ENCODE measurements around the gene KRT2. TPM values are rescaled to one million over a fixed set of nuclear protein-coding genes. Genes with fewer than 3 reads are reported as not detected.
"Not testable (repeated sequence)": the region's sequence is repeated elsewhere in the genome, so short reads cannot be mapped to it uniquely, and the experiment has no call there.

KRT2 gene
- total and polyA plus RNA-seq, 2 donors, result 3.6 to 26.4 TPM

DNA sequence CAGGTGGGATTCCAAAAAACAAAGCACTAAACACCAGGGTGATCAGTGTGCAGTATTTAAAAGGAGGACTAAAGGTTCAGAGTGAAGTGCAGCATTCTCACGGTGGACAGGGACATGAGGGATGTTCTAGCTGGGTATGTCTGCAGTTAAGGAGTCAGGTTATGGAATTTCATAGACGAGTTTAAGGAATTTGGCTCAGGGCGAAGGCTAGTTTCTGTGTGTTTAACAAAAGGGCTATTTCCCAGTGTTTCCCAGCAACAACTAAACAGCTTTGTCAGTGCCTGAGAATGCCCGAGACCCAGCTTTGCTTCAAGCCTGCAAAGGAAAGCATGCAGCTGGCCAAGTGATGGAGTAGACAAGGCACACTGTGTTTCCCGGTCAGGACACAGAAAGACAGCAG is 21.2 kb upstream of the KRT2 start:
- Histone ChIP-seq H3K4me1 (ENCODE audit: control insufficient read depth in 2 of 2, insufficient read depth in 2 of 2, low read length in 2 of 2) (no peaks in the 10 kb centered on the region), H3K27me3 (ENCODE audit: control insufficient read depth in 2 of 2, insufficient read depth in 1 of 2, low read length in 1 of 2) (peaks cover 0 to 2% of the 10 kb centered on the region in 2 donors), H3K9me3 (ENCODE audit: control insufficient read depth in 2 of 2, insufficient read depth in 1 of 2, low read length in 1 of 2) (no peaks in the 10 kb centered on the region), H3K36me3 (ENCODE audit: control insufficient read depth in 2 of 2, insufficient read depth in 2 of 2, low read length in 1 of 2) (no peaks in the 10 kb centered on the region), H3K4me3 (ENCODE audit: low read length in 2 of 2) (no peak overlapping the region), H3K27ac (ENCODE audit: low read depth in 1 of 2, low read length in 1 of 2) (no peak overlapping the region)
- WGBS, result 94% methylated on average over 5 of the region's 5 CpGs
- no peak for DNase-seq (ENCODE audit: low read depth in 6 of 9, low spot score in 9 of 9)

DNA sequence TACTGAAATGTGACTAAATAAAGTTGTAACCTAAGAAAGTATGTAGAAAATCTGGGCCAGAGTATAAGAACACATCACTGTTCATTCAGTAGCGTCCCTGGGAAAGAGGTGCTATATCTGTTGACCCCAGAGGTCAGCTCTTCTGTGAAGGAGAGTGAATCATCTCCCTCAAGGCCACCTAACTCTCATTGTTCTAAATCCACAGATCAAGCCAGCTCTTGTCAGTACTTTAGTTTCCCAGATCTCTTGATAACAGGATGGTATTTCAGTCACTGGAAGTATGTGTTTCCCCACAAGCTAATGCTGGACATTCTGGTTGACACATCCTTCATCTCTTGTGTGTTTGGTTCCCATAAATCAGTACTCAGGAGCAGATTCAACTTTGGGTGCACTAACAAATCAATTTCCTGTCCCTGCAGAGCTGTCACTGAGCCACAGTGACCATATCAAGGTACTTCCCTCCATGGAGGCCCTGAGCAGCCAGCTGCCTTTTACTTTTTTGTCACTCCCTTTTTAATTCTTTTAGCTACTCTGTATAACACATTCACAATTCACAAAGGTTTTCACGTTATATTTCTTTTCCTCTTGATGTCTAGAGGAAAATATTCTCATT is 20.4 kb upstream of the KRT2 start:
- no peaks in the 10 kb centered on the region for H3K4me1 ChIP-seq (ENCODE audit: control insufficient read depth in 2 of 2, insufficient read depth in 2 of 2, low read length in 2 of 2)
- peaks cover 0 to 2% of the 10 kb centered on the region in 2 donors for H3K27me3 ChIP-seq (ENCODE audit: control insufficient read depth in 2 of 2, insufficient read depth in 1 of 2, low read length in 1 of 2)
- DNase-seq (ENCODE audit: low read depth in 6 of 9, low spot score in 9 of 9), result no peak
- H3K36me3 ChIP-seq (ENCODE audit: control insufficient read depth in 2 of 2, insufficient read depth in 2 of 2, low read length in 1 of 2), result no peaks in the 10 kb centered on the region
- H3K9me3 ChIP-seq (ENCODE audit: control insufficient read depth in 2 of 2, insufficient read depth in 1 of 2, low read length in 1 of 2), result no peaks in the 10 kb centered on the region
- no peak overlapping the region for H3K27ac ChIP-seq (ENCODE audit: low read depth in 1 of 2, low read length in 1 of 2)
- H3K4me3 ChIP-seq (ENCODE audit: low read length in 2 of 2), result no peak overlapping the region
- 92% methylated on average over 2 of the region's 2 CpGs for WGBS

- Histone ChIP-seq H3K4me1 (ENCODE audit: control insufficient read depth in 2 of 2, insufficient read depth in 2 of 2, low read length in 2 of 2) (no peaks in the 10 kb centered on the region), H3K36me3 (ENCODE audit: control insufficient read depth in 2 of 2, insufficient read depth in 2 of 2, low read length in 1 of 2) (no peaks in the 10 kb centered on the region), H3K27ac (ENCODE audit: low read depth in 1 of 2, low read length in 1 of 2) (no peak overlapping the region), H3K4me3 (ENCODE audit: low read length in 2 of 2) (no peak overlapping the region), H3K9me3 (ENCODE audit: control insufficient read depth in 2 of 2, insufficient read depth in 1 of 2, low read length in 1 of 2) (no peaks in the 10 kb centered on the region), H3K27me3 (ENCODE audit: control insufficient read depth in 2 of 2, insufficient read depth in 1 of 2, low read length in 1 of 2) (peaks cover 0 to 2% of the 10 kb centered on the region in 2 donors)
- over 99% methylated on average over 3 of the region's 3 CpGs for WGBS
- DNase-seq (ENCODE audit: low read depth in 6 of 9, low spot score in 9 of 9), result no peak
These were observed 18.9 kb upstream of the KRT2 start for GRCh38 chr12:52670961-52671360.

- DNase-seq (ENCODE audit: low read depth in 6 of 9, low spot score in 9 of 9), result no peak
- no peaks in the 10 kb centered on the region for H3K4me1 ChIP-seq (ENCODE audit: control insufficient read depth in 2 of 2, insufficient read depth in 2 of 2, low read length in 2 of 2)
- no peak overlapping the region for H3K27ac ChIP-seq (ENCODE audit: low read depth in 1 of 2, low read length in 1 of 2)
- no peaks in the 10 kb centered on the region for H3K36me3 ChIP-seq (ENCODE audit: control insufficient read depth in 2 of 2, insufficient read depth in 2 of 2, low read length in 1 of 2)
- no peaks in the 10 kb centered on the region for H3K9me3 ChIP-seq (ENCODE audit: control insufficient read depth in 2 of 2, insufficient read depth in 1 of 2, low read length in 1 of 2)
- peaks cover 0 to 2% of the 10 kb centered on the region in 2 donors for H3K27me3 ChIP-seq (ENCODE audit: control insufficient read depth in 2 of 2, insufficient read depth in 1 of 2, low read length in 1 of 2)
- 96% methylated on average over 4 of the region's 4 CpGs for WGBS
- no peak overlapping the region for H3K4me3 ChIP-seq (ENCODE audit: low read length in 2 of 2)
These were observed 18.5 kb upstream of the KRT2 start for GRCh38 chr12:52670506-52670905.

DNA sequence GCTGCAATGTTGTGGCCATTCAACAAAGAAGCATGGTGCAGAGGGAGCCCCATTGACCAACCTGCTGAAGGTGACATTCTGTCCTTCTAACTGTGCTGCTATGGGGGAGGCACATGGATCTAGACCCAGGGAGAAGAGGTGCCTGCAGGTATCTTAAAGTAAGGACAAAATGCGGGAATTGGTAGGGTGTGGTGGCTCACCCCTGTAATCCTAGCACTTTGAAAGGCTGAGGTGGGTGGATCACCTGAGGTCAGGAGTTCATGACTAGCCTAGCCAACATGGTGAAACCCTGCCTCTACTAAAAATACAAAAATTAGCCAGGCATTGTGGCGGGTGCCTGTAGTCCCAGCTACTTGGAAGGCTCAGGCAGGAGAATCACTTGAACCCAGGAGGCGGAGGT is 17.9 kb upstream of the KRT2 start:
- not testable (repeated sequence) for DNase-seq (ENCODE audit: low read depth in 6 of 9, low spot score in 9 of 9); H3K4me1 ChIP-seq (ENCODE audit: control insufficient read depth in 2 of 2, insufficient read depth in 2 of 2, low read length in 2 of 2); H3K9me3 ChIP-seq (ENCODE audit: control insufficient read depth in 2 of 2, insufficient read depth in 1 of 2, low read length in 1 of 2); H3K27me3 ChIP-seq (ENCODE audit: control insufficient read depth in 2 of 2, insufficient read depth in 1 of 2, low read length in 1 of 2); H3K4me3 ChIP-seq (ENCODE audit: low read length in 2 of 2); H3K36me3 ChIP-seq (ENCODE audit: control insufficient read depth in 2 of 2, insufficient read depth in 2 of 2, low read length in 1 of 2); H3K27ac ChIP-seq (ENCODE audit: low read depth in 1 of 2, low read length in 1 of 2)
- WGBS, result over 99% methylated on average over 3 of the region's 3 CpGs

GRCh38 chr12:52669426-52669825 is 17.4 kb upstream of the KRT2 start:
- Histone ChIP-seq H3K27me3 (ENCODE audit: control insufficient read depth in 2 of 2, insufficient read depth in 1 of 2, low read length in 1 of 2) (peaks cover 0 to 2% of the 10 kb centered on the region in 2 donors), H3K27ac (ENCODE audit: low read depth in 1 of 2, low read length in 1 of 2) (no peak overlapping the region), H3K36me3 (ENCODE audit: control insufficient read depth in 2 of 2, insufficient read depth in 2 of 2, low read length in 1 of 2) (no peaks in the 10 kb centered on the region), H3K9me3 (ENCODE audit: control insufficient read depth in 2 of 2, insufficient read depth in 1 of 2, low read length in 1 of 2) (no peaks in the 10 kb centered on the region), H3K4me1 (ENCODE audit: control insufficient read depth in 2 of 2, insufficient read depth in 2 of 2, low read length in 2 of 2) (no peaks in the 10 kb centered on the region), H3K4me3 (ENCODE audit: low read length in 2 of 2) (no peak overlapping the region)
- no peak for DNase-seq (ENCODE audit: low read depth in 6 of 9, low spot score in 9 of 9)

DNA sequence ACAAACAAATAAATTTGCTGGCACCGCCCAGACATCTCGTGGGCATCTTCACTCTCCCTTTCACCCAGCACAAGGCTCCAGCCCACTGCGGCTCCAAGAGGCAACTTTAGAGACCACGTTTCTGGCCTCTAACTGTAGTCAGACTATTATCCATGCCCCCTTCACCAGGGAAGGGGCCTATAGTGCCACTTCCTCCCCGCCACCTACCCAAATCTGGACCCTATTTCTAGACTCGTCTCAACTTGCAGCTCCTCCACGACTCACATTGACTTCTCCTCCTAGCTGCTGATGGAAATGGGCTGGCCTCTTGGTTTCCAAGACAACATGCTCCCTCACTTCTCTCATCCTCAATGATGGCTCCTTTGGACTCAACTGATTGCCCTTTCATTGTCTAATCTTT is 15.9 kb upstream of the KRT2 start:
- no peak overlapping the region for H3K4me3 ChIP-seq (ENCODE audit: low read length in 2 of 2)
- H3K4me1 ChIP-seq (ENCODE audit: control insufficient read depth in 2 of 2, insufficient read depth in 2 of 2, low read length in 2 of 2), result no peaks in the 10 kb centered on the region
- no peak overlapping the region for H3K27ac ChIP-seq (ENCODE audit: low read depth in 1 of 2, low read length in 1 of 2)
- DNase-seq (ENCODE audit: low read depth in 6 of 9, low spot score in 9 of 9), result no peak
- 88% methylated on average over 7 of the region's 7 CpGs for WGBS
- peaks cover 0 to 2% of the 10 kb centered on the region in 2 donors for H3K27me3 ChIP-seq (ENCODE audit: control insufficient read depth in 2 of 2, insufficient read depth in 1 of 2, low read length in 1 of 2)
- H3K9me3 ChIP-seq (ENCODE audit: control insufficient read depth in 2 of 2, insufficient read depth in 1 of 2, low read length in 1 of 2), result no peaks in the 10 kb centered on the region
- no peaks in the 10 kb centered on the region for H3K36me3 ChIP-seq (ENCODE audit: control insufficient read depth in 2 of 2, insufficient read depth in 2 of 2, low read length in 1 of 2)

- no peak for DNase-seq (ENCODE audit: low read depth in 6 of 9, low spot score in 9 of 9)
- 86% methylated on average over 9 of the region's 9 CpGs for WGBS
- Histone ChIP-seq H3K9me3 (ENCODE audit: control insufficient read depth in 2 of 2, insufficient read depth in 1 of 2, low read length in 1 of 2) (no peaks in the 10 kb centered on the region), H3K4me3 (ENCODE audit: low read length in 2 of 2) (no peak overlapping the region), H3K27ac (ENCODE audit: low read depth in 1 of 2, low read length in 1 of 2) (no peak overlapping the region), H3K4me1 (ENCODE audit: control insufficient read depth in 2 of 2, insufficient read depth in 2 of 2, low read length in 2 of 2) (peaks cover 0 to under 1% of the 10 kb centered on the region in 2 donors), H3K27me3 (ENCODE audit: control insufficient read depth in 2 of 2, insufficient read depth in 1 of 2, low read length in 1 of 2) (peaks cover 0 to under 1% of the 10 kb centered on the region in 2 donors), H3K36me3 (ENCODE audit: control insufficient read depth in 2 of 2, insufficient read depth in 2 of 2, low read length in 1 of 2) (no peaks in the 10 kb centered on the region)
These were observed 15.5 kb upstream of the KRT2 start for GRCh38 chr12:52667509-52667908.

DNA sequence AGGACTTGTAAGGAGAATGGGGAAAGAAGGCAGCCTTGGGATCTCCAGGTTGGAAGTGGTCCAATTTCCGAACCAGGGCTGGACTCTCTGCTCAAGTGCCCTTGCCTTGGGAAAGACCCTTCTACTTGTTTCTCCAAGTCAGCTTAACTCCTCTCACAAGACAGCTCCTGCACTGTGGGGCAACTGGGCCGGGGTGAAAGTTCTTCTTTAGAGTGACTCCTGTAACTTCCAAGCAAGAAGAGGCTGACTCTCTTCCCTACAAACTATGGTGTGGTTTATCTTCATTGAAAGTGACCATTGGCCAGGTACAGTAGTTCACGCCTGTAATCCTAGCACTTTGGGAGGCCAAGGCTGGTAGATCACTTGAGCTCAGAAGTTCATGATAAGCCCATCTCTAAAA is 14.5 kb upstream of the KRT2 start:
- Histone ChIP-seq H3K4me3 (ENCODE audit: low read length in 2 of 2) (no peak overlapping the region), H3K36me3 (ENCODE audit: control insufficient read depth in 2 of 2, insufficient read depth in 2 of 2, low read length in 1 of 2) (no peaks in the 10 kb centered on the region), H3K27me3 (ENCODE audit: control insufficient read depth in 2 of 2, insufficient read depth in 1 of 2, low read length in 1 of 2) (no peaks in the 10 kb centered on the region), H3K4me1 (ENCODE audit: control insufficient read depth in 2 of 2, insufficient read depth in 2 of 2, low read length in 2 of 2) (peaks cover 0 to 7% of the 10 kb centered on the region in 2 donors), H3K27ac (ENCODE audit: low read depth in 1 of 2, low read length in 1 of 2) (no peak overlapping the region), H3K9me3 (ENCODE audit: control insufficient read depth in 2 of 2, insufficient read depth in 1 of 2, low read length in 1 of 2) (no peaks in the 10 kb centered on the region)
- 94% methylated on average over 3 of the region's 3 CpGs for WGBS
- DNase-seq (ENCODE audit: low read depth in 6 of 9, low spot score in 9 of 9), result no peak

- no peak overlapping the region for H3K4me3 ChIP-seq (ENCODE audit: low read length in 2 of 2)
- H3K36me3 ChIP-seq (ENCODE audit: control insufficient read depth in 2 of 2, insufficient read depth in 2 of 2, low read length in 1 of 2), result no peaks in the 10 kb centered on the region
- no peaks in the 10 kb centered on the region for H3K9me3 ChIP-seq (ENCODE audit: control insufficient read depth in 2 of 2, insufficient read depth in 1 of 2, low read length in 1 of 2)
- no peak overlapping the region for H3K27ac ChIP-seq (ENCODE audit: low read depth in 1 of 2, low read length in 1 of 2)
- peaks cover 0 to 7% of the 10 kb centered on the region in 2 donors for H3K4me1 ChIP-seq (ENCODE audit: control insufficient read depth in 2 of 2, insufficient read depth in 2 of 2, low read length in 2 of 2)
- H3K27me3 ChIP-seq (ENCODE audit: control insufficient read depth in 2 of 2, insufficient read depth in 1 of 2, low read length in 1 of 2), result no peaks in the 10 kb centered on the region
- DNase-seq (ENCODE audit: low read depth in 6 of 9, low spot score in 9 of 9), result no peak
These were observed 11.4 kb upstream of the KRT2 start for GRCh38 chr12:52663420-52663819.
